GM18511 (cell line): Measurements from ENCODE around the gene FABP7.

Source experiments
- ATAC-seq: cut with Tn5 transposase; IDR thresholded peaks from one replicate; pipeline ENCODE4 v1.9.1; 2021; ENCODE audit warnings: mild to moderate bottlenecking, moderate library complexity; ENCODE audit not compliant: unreplicated experiment

The FABP7 gene

DNA sequence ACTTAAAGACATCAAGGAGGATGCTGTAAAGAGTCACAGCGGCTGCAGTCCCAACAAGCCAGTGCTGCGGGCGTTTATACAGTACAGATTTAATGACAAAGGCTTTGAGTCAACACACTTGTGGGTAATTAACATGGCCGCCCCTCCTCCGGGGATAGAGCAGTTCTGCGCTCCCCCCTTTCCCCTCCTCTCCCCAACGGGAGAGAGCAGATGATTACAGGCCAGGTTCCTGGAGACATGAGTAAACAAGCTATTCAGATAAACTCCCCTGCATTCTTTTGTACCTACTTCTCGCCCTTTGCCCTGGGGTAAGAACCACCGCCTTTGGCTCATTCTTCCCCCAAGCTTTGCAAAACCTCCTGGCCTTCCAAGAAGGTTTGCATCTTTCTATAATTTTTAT lies 23.6 kb upstream of the FABP7 start:
- ATAC-seq: no peak

DNA sequence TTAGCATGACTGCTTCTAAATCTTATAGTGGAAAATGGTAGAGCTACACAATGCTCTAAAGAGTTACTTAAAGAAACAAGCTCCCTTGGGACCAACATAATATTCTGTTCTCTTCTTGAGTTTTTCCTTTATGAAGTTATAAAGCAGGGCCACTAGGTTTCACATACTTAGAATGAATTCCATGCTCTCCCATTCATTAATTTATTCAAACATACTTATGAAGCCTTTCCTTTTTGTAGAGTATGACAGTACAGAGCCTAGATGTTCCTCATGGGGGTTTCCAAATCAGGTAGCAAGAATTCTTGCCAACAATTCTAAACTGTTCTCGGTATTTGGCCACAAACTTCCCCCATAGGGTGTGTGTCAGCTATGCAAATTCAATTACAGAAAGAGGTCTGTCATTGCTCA lies 20.6 kb upstream of the FABP7 start:
- peak; percentile 100 for ATAC-seq

DNA sequence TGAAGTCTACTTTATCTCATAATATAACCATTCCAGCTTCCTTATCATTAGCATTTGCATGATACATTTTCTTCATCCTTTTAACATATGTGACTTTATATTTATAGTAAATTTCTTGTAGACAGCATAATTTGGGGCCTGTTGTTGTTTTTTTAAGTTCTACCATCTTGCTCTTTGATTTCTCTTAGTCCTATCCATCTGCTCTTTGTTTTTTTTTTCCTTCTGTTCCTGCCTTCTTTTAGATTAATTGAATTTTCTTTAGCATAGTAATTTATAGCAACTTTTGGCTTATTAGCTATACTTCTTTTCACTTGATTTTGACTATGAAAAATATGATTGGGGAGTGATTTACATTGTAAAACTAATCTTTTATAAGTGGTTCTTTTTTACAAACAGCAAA lies 19.2 kb upstream of the FABP7 start:
- no peak for ATAC-seq

GRCh38 chr6:122766256-122766655 lies 13.3 kb upstream of the FABP7 start:
- no peak for ATAC-seq

DNA sequence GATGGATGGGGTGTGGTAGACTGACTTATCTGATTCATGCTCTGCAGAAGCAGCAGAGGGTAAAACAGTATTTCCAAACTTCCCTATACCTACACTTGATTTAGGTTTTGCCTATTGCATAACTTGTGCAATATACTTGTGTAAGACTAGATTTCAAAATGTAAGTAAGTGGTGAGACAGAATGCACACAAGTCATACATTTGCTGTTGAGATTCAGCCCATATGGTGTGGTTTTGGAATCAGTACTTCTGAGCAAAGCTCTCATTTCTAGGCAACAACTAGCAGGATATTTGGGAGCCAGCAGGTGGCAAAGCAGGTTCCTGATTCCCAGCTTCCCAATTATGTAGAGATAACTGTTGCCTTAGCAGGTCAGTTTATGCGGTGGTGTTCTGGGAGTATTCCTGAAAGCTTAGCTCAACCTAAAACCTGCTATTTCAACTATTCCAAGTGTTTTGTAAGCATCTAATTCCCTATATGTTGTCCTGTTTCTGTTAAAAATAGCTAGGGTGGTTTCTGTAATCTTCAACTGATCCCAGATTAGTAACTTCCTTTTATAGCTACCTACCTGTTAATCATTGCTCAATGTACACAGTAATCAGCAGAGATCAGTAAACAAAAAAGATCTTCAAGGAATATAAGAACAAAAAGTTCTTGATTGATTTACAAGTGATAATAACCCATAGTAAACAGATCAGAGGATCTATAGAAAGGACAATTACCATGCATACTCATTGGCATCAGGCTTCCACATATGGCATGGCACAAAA lies 8.5 kb upstream of the FABP7 start:
- no peak for ATAC-seq

- no peak for ATAC-seq
These were observed 6.6 kb upstream of the FABP7 start for GRCh38 chr6:122772724-122773415.

DNA sequence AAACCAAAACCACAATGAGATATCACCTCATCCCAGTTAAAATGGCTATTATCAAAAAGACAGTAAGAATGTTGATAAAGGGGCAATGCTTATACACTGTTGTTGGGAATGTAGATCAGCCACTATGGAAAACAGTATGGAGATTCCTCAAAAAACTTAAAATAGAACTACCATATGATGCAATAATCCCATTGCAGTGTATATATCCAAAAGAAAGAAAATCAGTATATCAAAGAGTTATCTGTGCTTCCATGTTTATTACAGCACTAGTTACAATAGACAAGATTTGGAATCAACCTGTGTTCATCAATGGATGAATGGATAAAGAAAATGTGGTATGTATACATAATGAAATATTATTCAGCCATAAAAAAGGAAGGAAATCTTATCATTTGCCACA lies 3.5 kb upstream of the FABP7 start:
- ATAC-seq: no peak

DNA sequence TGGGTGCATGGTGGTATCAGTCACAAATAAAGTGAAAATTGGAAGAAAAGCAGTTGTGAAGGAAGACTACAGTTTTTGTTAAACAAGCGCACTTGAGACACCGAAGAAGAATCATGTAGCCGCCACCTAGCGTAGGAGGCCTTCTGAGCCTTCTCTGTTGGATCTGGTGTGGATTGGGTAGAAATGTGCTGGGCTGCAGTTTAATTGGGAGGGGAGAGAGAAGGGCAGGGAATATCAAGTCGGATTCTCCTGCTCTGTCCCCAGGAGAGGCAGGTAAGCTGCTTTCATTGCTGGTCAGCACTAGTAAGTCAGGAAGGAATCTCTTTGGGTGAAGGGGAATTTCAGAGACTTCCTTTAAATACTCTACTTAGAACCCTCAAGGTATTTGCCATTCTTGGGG lies 1.2 kb upstream of the FABP7 start:
- no peak for ATAC-seq

- no peak for ATAC-seq
These were observed 393 bp upstream of the FABP7 start for GRCh38 chr6:122778985-122779661.

DNA sequence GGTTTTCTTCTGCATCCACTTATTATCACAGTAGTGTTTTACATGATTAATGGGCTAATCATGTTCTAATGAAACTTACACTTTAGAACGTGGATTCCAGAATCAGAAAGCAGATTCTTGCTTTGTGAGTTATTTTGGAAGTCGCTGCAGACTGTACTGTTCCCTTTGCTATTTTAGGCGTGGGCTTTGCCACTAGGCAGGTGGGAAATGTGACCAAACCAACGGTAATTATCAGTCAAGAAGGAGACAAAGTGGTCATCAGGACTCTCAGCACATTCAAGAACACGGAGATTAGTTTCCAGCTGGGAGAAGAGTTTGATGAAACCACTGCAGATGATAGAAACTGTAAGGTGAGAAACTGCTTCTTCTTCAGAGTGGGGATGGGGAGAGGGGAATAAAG lies 598 bp downstream of the FABP7 start:
- no peak for ATAC-seq

DNA sequence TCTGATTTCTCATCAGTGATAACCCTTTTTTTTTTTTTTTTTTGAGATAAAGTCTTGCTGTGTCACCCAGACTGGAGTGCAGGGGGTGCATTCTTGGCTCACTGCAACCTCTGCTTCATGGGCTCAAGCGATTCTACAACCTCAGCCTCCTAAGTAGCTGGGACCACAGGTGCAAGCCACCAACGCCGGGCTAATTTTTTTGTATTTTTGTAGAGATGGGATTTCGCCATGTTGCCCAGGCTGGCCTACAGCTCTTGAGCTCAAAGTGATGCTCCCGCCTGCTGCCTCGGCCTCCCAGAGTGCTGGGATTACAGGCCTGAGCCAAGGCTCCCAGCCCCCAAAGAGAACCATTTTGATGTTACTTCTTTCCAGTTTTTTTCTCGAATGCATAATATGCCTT lies 2.2 kb downstream of the FABP7 start:
- ATAC-seq: no peak

DNA sequence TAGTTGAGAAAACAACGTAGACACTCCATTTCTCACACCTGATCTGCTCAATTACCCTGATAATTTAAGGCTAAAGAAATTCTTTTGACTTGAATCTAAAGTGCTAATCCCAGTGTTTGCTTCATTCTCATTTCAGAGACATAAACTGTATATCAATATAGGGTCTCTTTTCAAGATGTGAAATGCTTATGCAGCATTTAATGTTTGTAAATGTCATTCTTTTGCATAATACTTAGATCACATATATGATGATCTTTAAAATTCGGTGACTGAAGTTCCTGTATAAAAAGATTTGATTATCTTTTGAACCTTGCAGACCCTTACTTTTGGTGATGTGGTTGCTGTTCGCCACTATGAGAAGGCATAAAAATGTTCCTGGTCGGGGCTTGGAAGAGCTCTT lies 3.9 kb downstream of the FABP7 start:
- no peak for ATAC-seq

DNA sequence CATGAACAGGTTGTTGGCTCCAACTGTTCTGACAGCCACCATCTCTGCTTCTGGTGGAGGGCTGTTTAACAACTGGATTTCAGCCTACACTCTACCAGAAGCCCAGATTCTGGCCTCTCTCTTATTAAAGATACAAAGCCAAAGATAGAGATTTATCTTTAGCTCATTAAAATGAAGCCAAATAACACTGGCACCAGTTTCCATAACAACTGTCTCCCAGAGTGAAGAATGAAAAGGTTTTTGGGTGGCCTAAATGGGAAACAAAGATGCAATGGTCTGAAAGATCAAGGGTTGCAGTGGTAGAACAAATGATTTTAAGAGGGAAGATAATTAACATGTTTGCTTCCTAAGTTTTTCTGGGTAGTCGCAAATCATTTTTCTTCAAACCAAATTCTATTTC lies 6.4 kb downstream of the FABP7 start:
- no peak for ATAC-seq

GRCh38 chr6:122787721-122788120 lies 8.2 kb downstream of the FABP7 start:
- ATAC-seq: no peak

DNA sequence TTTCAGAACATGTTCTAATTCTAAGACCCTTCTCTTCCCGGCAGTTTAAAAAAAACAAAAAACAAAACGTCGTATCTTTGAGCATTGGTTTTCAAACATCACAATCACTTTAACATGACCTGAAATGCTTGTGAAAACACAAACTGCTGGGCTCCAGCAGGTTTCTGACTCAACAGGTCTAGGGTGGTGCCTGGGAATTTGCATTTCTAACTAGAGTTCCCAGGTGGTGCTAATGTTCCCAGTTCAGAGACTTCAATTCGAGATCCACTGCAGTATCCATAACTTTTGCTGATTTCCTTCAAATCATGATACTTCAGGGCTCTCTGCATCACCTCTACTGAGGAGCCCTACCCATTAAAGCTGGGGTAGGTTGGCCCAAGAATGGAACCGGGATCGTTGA lies 8.7 kb downstream of the FABP7 start:
- no peak for ATAC-seq

DNA sequence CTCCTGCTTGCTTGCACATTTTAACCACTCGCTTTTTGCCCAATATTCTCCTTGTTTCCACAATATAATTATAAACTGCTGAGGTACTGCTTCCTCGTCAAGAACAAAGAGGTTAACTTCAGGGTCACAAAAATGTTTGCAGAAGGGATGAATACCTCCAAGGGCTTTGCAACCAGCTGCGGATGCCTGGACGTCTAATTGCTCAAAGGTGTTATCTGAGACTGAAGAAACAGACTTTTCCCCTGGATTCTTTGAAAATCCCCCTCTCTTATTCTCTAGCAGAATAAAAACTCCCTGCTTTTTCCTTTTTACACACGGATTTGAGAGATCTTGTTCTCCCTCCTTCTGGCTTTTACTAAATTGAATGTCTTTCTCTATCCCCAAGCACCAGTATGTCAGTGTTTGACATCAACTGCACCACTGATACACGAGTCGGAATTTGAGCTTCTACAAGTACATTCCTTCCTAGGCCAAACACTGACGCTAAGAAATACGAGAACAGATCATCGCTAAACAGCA lies 9.2 kb downstream of the FABP7 start:
- no peak for ATAC-seq

GRCh38 chr6:122789182-122790027 lies 9.9 kb downstream of the FABP7 start, which contains the start of gene SMPDL3A:
Gene SMPDL3A (plus strand): TSS chr6:122789258. CDS start chr6:122789347, 89 bp downstream.
- ATAC-seq: peak; percentile 70

GRCh38 chr6:122790028-122790422 lies 10.5 kb downstream of the FABP7 start:
- no peak for ATAC-seq

GRCh38 chr6:122790423-122791309 lies 11.2 kb downstream of the FABP7 start:
- ATAC-seq: no peak

- no peak for ATAC-seq
These were observed 11.8 kb downstream of the FABP7 start for GRCh38 chr6:122791310-122791679.
